Tibial nerve (tissue), 4 donors: ENCODE data around the gene GMDS.

Experiments
- CTCF ChIP-seq, 5 experiments: fragments of 200-600 bp in 3 of 5; fragments of 450-650 bp in 2 of 5; sonication (generic) in 3 of 5; IDR thresholded peaks; one replicate each; pipeline ENCODE4 v1.5.1; 2016 to 2019; ENCODE audit warnings: antibody characterized with exemption in 5 of 5, mild to moderate bottlenecking in 3 of 5, moderate library complexity in 2 of 5
- EP300 ChIP-seq, 2 donors: sonication (generic); formaldehyde crosslinking; IDR thresholded peaks; one replicate each; pipeline ENCODE4 v1.6.1; 2017; ENCODE audit warnings: antibody characterized with exemption in 2 of 2, mild to moderate bottlenecking in 1 of 2
- POLR2A ChIP-seq, 2 donors: fragments of 450-650 bp; IDR thresholded peaks; one replicate each; pipeline ENCODE4 v1.6.1; 2017; ENCODE audit warnings: antibody characterized with exemption in 2 of 2, mild to moderate bottlenecking in 2 of 2, moderate library complexity in 2 of 2

- TF ChIP-seq CTCF (IDR thresholded peaks at IDR 0.05) (no peak), POLR2A (IDR thresholded peaks at IDR 0.05) (no peak), EP300 (IDR thresholded peaks at IDR 0.05) (no peak)
These were observed 201.2 kb downstream of the GMDS start for GRCh38 chr6:2044192-2044591.
